Measurements from ENCODE around the gene JARID2. TPM values are rescaled to one million over a fixed set of nuclear protein-coding genes. Genes with fewer than 3 reads are reported as not detected.
"Not testable (repeated sequence)": the region's sequence is repeated elsewhere in the genome, so short reads cannot be mapped to it uniquely, and the experiment has no call there.

JARID2 gene
- total RNA-seq, 1 experiment from 2014 or later, result 23.6 TPM

- TF ChIP-seq EZH2 (IDR thresholded peaks at IDR 0.05) (no peak), ATF3 (IDR thresholded peaks at IDR 0.05) (no peak), CEBPB (IDR thresholded peaks at IDR 0.05; ENCODE audit: low read depth) (no peak), FOSL1 (IDR thresholded peaks at IDR 0.05; ENCODE audit: low read depth) (no peak)
These were observed 50.4 kb downstream of the JARID2 start (continued) for GRCh38 chr6:15296249-15296648.

GRCh38 chr6:15296735-15297134, 50.9 kb downstream of the JARID2 start:
- no peaks in the 10 kb centered on the region for H3K9me2 ChIP-seq (ENCODE audit: insufficient read depth)
- no peak for TF ChIP-seq CBX3 (IDR thresholded peaks at IDR 0.05; ENCODE audit: low read depth)
- TF ChIP-seq ELF1 (IDR thresholded peaks at IDR 0.05; ENCODE audit: borderline replicate concordance, low read depth), result no peak
- no peaks in the 10 kb centered on the region for H3K9me3 ChIP-seq (ENCODE audit: control insufficient read depth in 1 of 2, insufficient read depth in 1 of 2, low read depth in 1 of 2, low read length in 2 of 2)
- H3K27me3 ChIP-seq (ENCODE audit: insufficient read depth, low read length), result no peaks in the 10 kb centered on the region
- intact Hi-C loops (cut with micrococcal nuclease), result no loop called here
- H3K36me3 ChIP-seq (ENCODE audit: control insufficient read depth in 1 of 2, insufficient read depth in 2 of 2, low read length in 2 of 2), result no peaks in the 10 kb centered on the region
- no peak overlapping the region for H3K9ac ChIP-seq (ENCODE audit: low read length)
- no peak for ATAC-seq
- no peak overlapping the region for H3K4me3 ChIP-seq (replicated peaks in 1 of 2; ENCODE audit: low read depth in 1 of 2, low read length in 2 of 2)
- ChIA-PET POLR2A (no interaction called here), RAD21 (ENCODE audit: low non-redundant PET in 1 of 2, low total read pairs in 2 of 2, uncharacterized antibody in 2 of 2, unreplicated experiment in 2 of 2) (no interaction called here), CTCF (no interaction called here)
- no peak overlapping the region for H2AFZ ChIP-seq (ENCODE audit: low read depth, low read length, poor library complexity, severe bottlenecking)
- no peak overlapping the region for H3K27ac ChIP-seq (ENCODE audit: low read depth, low read length)
- peaks cover 9 to 42% of the 10 kb centered on the region in 2 experiments for H3K4me1 ChIP-seq (ENCODE audit: control insufficient read depth in 1 of 2, insufficient read depth in 2 of 2, low read length in 2 of 2)
- no peaks in the 10 kb centered on the region for H4K20me1 ChIP-seq (ENCODE audit: insufficient read depth)
- no peak for DNase-seq (ENCODE audit: low read depth, low spot score)
- no TSS peak for BruUV-seq (replicated peaks)
- peaks cover 82% of the 10 kb centered on the region for H3K79me2 ChIP-seq (ENCODE audit: insufficient read depth, low read length)
- no peak overlapping the region for H3K4me2 ChIP-seq (ENCODE audit: low read length)

GRCh38 chr6:15297167-15297566, 51.3 kb downstream of the JARID2 start:
- BruUV-seq (replicated peaks); H2AFZ ChIP-seq (ENCODE audit: low read depth, low read length, poor library complexity, severe bottlenecking); RAD21 ChIA-PET (ENCODE audit: low non-redundant PET in 1 of 2, low total read pairs in 2 of 2, uncharacterized antibody in 2 of 2, unreplicated experiment in 2 of 2); H4K20me1 ChIP-seq (ENCODE audit: insufficient read depth); H3K9me2 ChIP-seq (ENCODE audit: insufficient read depth); intact Hi-C loops (cut with micrococcal nuclease); ATAC-seq; CTCF ChIA-PET; POLR2A ChIA-PET; H3K27me3 ChIP-seq (ENCODE audit: insufficient read depth, low read length); H3K9me3 ChIP-seq (ENCODE audit: control insufficient read depth in 1 of 2, insufficient read depth in 1 of 2, low read depth in 1 of 2, low read length in 2 of 2); H3K9ac ChIP-seq (ENCODE audit: low read length); DNase-seq (ENCODE audit: low read depth, low spot score); H3K27ac ChIP-seq (ENCODE audit: low read depth, low read length); H3K4me3 ChIP-seq (replicated peaks in 1 of 2; ENCODE audit: low read depth in 1 of 2, low read length in 2 of 2); H3K36me3 ChIP-seq (ENCODE audit: control insufficient read depth in 1 of 2, insufficient read depth in 2 of 2, low read length in 2 of 2); H3K4me2 ChIP-seq (ENCODE audit: low read length): not testable (repeated sequence)
- H3K79me2 ChIP-seq (ENCODE audit: insufficient read depth, low read length), result peaks cover 83% of the 10 kb centered on the region
- peaks cover 9 to 44% of the 10 kb centered on the region in 2 experiments for H3K4me1 ChIP-seq (ENCODE audit: control insufficient read depth in 1 of 2, insufficient read depth in 2 of 2, low read length in 2 of 2)
